IMR-90 (cell line): ENCODE data around the gene ABTB2. TPM values are rescaled to one million over a fixed set of nuclear protein-coding genes. Genes with fewer than 3 reads are reported as not detected.

ENCODE experiments used
- ATAC-seq: fragments of 200-7000 bp; cut with Tn5 transposase; 2 replicates; pipeline ENCODE4 v1.9.1; 2020; ENCODE audit warnings: low read depth, mild to moderate bottlenecking, moderate library complexity
- BruUV-seq: library from RNA; stranded (reverse); fragments of 400-500 nt; replicated peaks from 2 replicates; lab custom pipeline; 2021; lab: Mats Ljungman, UMichigan
- CTCF ChIA-PET: fragments of 300-600 bp; formaldehyde crosslinking; extraction: SDS; loops from one replicate; lab custom pipeline; 2021; ENCODE audit warnings: antibody characterized with exemption; lab: Yijun Ruan, JAX
- POLR2A ChIA-PET: fragments of 300-600 bp; sonication (Branson Sonifier 250); formaldehyde crosslinking; loops from one replicate; lab custom pipeline; 2022; ENCODE audit warnings: antibody characterized with exemption; ENCODE audit not compliant: unreplicated experiment; lab: Charles Lee
- DNase-seq: peaks from one replicate; pipeline ENCODE4 v3.0.0; 2013
- H2AFZ ChIP-seq: replicated peaks from 2 replicates; pipeline ENCODE3; 2013; ENCODE audit warnings: low read length, mild to moderate bottlenecking; ENCODE audit not compliant: poor library complexity
- H2AK5ac ChIP-seq: 2 replicates; pipeline ENCODE4 v1.6.1; 2013; ENCODE audit warnings: low read depth, low read length, inconsistent platforms
- H2AK9ac ChIP-seq: replicated peaks from 2 replicates; pipeline ENCODE3; 2013; ENCODE audit warnings: mild to moderate bottlenecking, low read depth, low read length, moderate library complexity; ENCODE audit not compliant: poor library complexity
- H2BK120ac ChIP-seq: 2 replicates; pipeline ENCODE4 v1.6.1; 2013; ENCODE audit warnings: low read depth, low read length, inconsistent platforms
- H2BK15ac ChIP-seq: 3 replicates; pipeline ENCODE4 v1.6.1; 2013; ENCODE audit warnings: low read depth, low read length, inconsistent platforms
- H2BK20ac ChIP-seq: 2 replicates; pipeline ENCODE4 v1.6.1; 2013; ENCODE audit warnings: low read depth, mild to moderate bottlenecking, inconsistent platforms, low read length, moderate library complexity
- H2BK5ac ChIP-seq: 2 replicates; pipeline ENCODE4 v1.6.1; 2013; ENCODE audit warnings: mild to moderate bottlenecking, low read depth, low read length, inconsistent platforms; ENCODE audit not compliant: poor library complexity, severe bottlenecking
- H3K14ac ChIP-seq: replicated peaks from 2 replicates; pipeline ENCODE4 v1.6.1; 2013; ENCODE audit warnings: low read depth, low read length, inconsistent platforms
- H3K18ac ChIP-seq: 2 replicates; pipeline ENCODE4 v1.6.1; 2013; ENCODE audit warnings: low read depth, low read length, control low read depth
- H3K23ac ChIP-seq: 2 replicates; pipeline ENCODE4 v1.6.1; 2013; ENCODE audit warnings: low read depth, low read length, inconsistent platforms
- H3K27ac ChIP-seq: 2 replicates; pipeline ENCODE4 v1.5.1; 2013; ENCODE audit warnings: mild to moderate bottlenecking, control low read depth, low read length; ENCODE audit not compliant: insufficient read depth
- H3K27me3 ChIP-seq: 2 replicates; pipeline ENCODE4 v1.6.1; 2013; ENCODE audit warnings: low read length; ENCODE audit not compliant: control insufficient read depth, insufficient read depth
- H3K36me3 ChIP-seq: 2 replicates; pipeline ENCODE4 v1.6.1; 2013; ENCODE audit warnings: low read length, mixed read lengths; ENCODE audit not compliant: control insufficient read depth, insufficient read depth
- H3K4ac ChIP-seq: 2 replicates; pipeline ENCODE4 v1.6.1; 2013; ENCODE audit warnings: low read depth, low read length, inconsistent platforms
- H3K4me1 ChIP-seq: 2 replicates; pipeline ENCODE4 v1.6.1; 2013; ENCODE audit warnings: low read length, mixed read lengths; ENCODE audit not compliant: control insufficient read depth, insufficient read depth
- H3K4me2 ChIP-seq: 2 replicates; pipeline ENCODE4 v1.6.1; 2013; ENCODE audit warnings: low read depth, mild to moderate bottlenecking, control low read depth, low read length, moderate library complexity
- H3K4me3 ChIP-seq: 2 replicates; pipeline ENCODE4 v1.5.1; 2013; ENCODE audit warnings: low read depth, mild to moderate bottlenecking, control low read depth, low read length, moderate library complexity; ENCODE audit not compliant: insufficient read depth
- H3K56ac ChIP-seq: 2 replicates; pipeline ENCODE4 v1.6.1; 2013; ENCODE audit warnings: low read length, inconsistent platforms; ENCODE audit not compliant: insufficient read depth; ENCODE audit errors: extremely low read depth
- H3K79me1 ChIP-seq, 2 experiments: 2 replicates each; pipeline ENCODE4 v1.6.1; 2013; ENCODE audit warnings: low read length in 2 of 2, inconsistent platforms in 1 of 2, low read depth in 1 of 2
- H3K9ac ChIP-seq: 2 replicates; pipeline ENCODE4 v1.6.1; 2013; ENCODE audit warnings: low read depth, low read length, control low read depth
- H3K9me1 ChIP-seq: 2 replicates; pipeline ENCODE4 v1.6.1; 2013; ENCODE audit warnings: low read length, inconsistent platforms; ENCODE audit not compliant: insufficient read depth
- H3K9me3 ChIP-seq: 2 replicates; pipeline ENCODE4 v1.6.1; 2013; ENCODE audit warnings: low read length; ENCODE audit not compliant: control insufficient read depth, insufficient read depth
- H4K20me1 ChIP-seq: 2 replicates; pipeline ENCODE4 v1.6.1; 2013; ENCODE audit warnings: low read length, inconsistent platforms; ENCODE audit not compliant: insufficient read depth
- H4K5ac ChIP-seq: 2 replicates; pipeline ENCODE4 v1.6.1; 2013; ENCODE audit warnings: mild to moderate bottlenecking, low read depth, low read length, control low read depth
- H4K8ac ChIP-seq, 2 experiments: 2 replicates each; pipeline ENCODE4 v1.6.1; 2013; ENCODE audit warnings: low read depth in 2 of 2, low read length in 2 of 2, control low read depth in 1 of 2, inconsistent platforms in 1 of 2
- H4K91ac ChIP-seq: 2 replicates; pipeline ENCODE4 v1.6.1; 2013; ENCODE audit warnings: low read depth, low read length, inconsistent platforms; ENCODE audit not compliant: insufficient read depth
- CEBPB ChIP-seq: IDR thresholded peaks from 2 replicates; pipeline ENCODE4 v1.6.1; 2012; ENCODE audit warnings: low read depth, low read length, improper control_type of control experiment
- FOS ChIP-seq: fragments of 150-350 bp; IDR thresholded peaks from 2 replicates; pipeline ENCODE4 v1.6.1; 2016; ENCODE audit warnings: low read depth, low read length
- USF2 ChIP-seq: fragments of 150-350 bp; IDR thresholded peaks from 2 replicates; pipeline ENCODE4 v1.6.1; 2017; ENCODE audit warnings: mild to moderate bottlenecking, antibody characterized with exemption, low read length, low read depth
- WGBS, 2 experiments: methylation state at CpG; one replicate each; pipeline versions ENCODE4 v1.1.5 to v1.1.7; 2013; ENCODE audit warnings: missing lambda C conversion rate in 2 of 2; ENCODE audit not compliant: insufficient read length in 1 of 2; ENCODE audit errors: extremely low coverage in 2 of 2; 5-methylcytosine and 5-hydroxymethylcytosine counted together
- dilution Hi-C: fragments of 300-500 bp; cut with HindIII; formaldehyde crosslinking; loops from one replicate; pipeline ENCODE4 v1.14.3; 2018; ENCODE audit warnings: low sequenced_read_pairs; ENCODE audit not compliant: unreplicated experiment
- in situ Hi-C: fragments of 300-500 bp; cut with MboI; formaldehyde crosslinking; loops from 3 replicates; pipeline ENCODE4 v1.14.3; 2019; ENCODE audit warnings: low sequenced_read_pairs, inconsistent platforms, mixed read lengths
- intact Hi-C: fragments of 100-400 bp; cut with micrococcal nuclease; formaldehyde crosslinking; loops from 2 replicates; pipeline ENCODE4 v1.10.0; 2022
- polyA plus RNA-seq, 3 experiments: library from polyadenylated mRNA; depleted of rRNA; stranded (reverse); fragments of >200 nt; gene quantifications; 2 replicates each; pipeline ENCODE4 v1.2.3, GENCODE V29; 2012; ENCODE audit warnings: low replicate concordance in 1 of 3
- total RNA-seq: library from RNA; depleted of rRNA; stranded (reverse); fragments of >200 nt; gene quantifications from 2 replicates; pipeline ENCODE4 v1.2.3, GENCODE V29; 2012
- TF ChIP-seq, protein P1 (sequence below): fragments of 150-350 bp; IDR thresholded peaks from 2 replicates; pipeline ENCODE4 v1.6.1; 2016; ENCODE audit warnings: low read depth, mild to moderate bottlenecking, low read length, moderate library complexity, borderline replicate concordance

Gene ABTB2
- total and polyA plus RNA-seq, 2 of the 4 experiments (the other 2 are of a cell fraction), result 0.18 to 2.0 TPM

DNA sequence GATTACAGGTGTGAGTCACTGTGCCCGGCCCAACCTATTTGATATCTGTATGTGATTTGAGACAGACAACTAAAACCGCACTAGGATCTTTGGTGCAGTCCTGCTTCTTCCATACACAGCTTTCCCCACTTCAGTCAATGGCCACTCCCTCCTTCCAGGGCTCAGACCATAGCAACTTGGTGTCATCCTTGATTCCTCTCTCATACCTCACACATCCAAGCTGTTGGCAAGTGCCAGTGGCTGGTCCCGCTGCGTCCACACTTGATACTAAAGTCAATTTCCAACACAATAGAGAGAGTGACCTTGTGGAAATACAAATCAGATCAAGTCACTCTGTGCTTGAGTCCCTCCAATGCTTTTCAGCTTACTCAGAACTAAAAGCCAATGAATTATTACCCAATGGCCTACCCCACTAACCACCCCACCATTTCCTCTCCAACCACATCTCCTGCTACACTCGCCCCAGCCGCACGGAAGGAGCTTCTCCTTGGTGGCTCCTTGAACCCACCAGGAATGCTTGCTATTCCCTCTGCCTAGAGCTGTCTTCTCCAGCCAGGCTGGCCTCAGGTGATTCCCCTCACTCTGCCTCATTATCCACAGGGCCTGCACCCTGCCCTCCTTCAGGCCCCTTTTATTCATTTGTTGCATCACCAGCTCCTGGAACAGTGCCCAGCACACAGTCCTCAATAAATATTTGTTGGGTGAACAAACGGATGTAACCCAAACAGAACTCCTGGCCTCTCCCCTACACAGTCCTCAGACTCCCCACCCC lies 12.9 kb downstream of the ABTB2 start:
- H4K8ac ChIP-seq, result peak overlapping the region in 1 of 2 experiments; percentile 26; a peak in 1 of 4 replicates
- no peak overlapping the region for H3K27ac ChIP-seq
- no peaks in the 10 kb centered on the region for H3K36me3 ChIP-seq
- H2BK120ac ChIP-seq, result peak overlapping the region; percentile 52
- ATAC-seq, result peak; percentile 39
- ChIA-PET POLR2A (no interaction called here), CTCF (interaction anchor here (0.6 to 2.5 kb wide), 3 partner anchors 9 to 171 kb away, joined by 3 to 14 read pairs (median 3); no protein-coding TSS in a partner anchor)
- 40% methylated on average over 2 of the region's 8 CpGs; no CpG with 5 or more reads in 1 of the 2 experiments for whole genome bisulfite sequencing, 2 experiments
- 0 out of 2 replicates have a peak overlapping the region, but pooled peaks have one; percentile 43 for H3K23ac ChIP-seq
- H3K9me3 ChIP-seq, result no peaks in the 10 kb centered on the region
- peak; percentile 66 for DNase-seq
- peaks cover 8% of the 10 kb centered on the region for H3K27me3 ChIP-seq
- H3K56ac ChIP-seq, result no peak overlapping the region
- peak overlapping the region; percentile 68 for H3K4ac ChIP-seq
- H2AK5ac ChIP-seq, result peak overlapping the region; percentile 85; the same call in 1 of the 2 replicates
- H3K14ac ChIP-seq, result peak overlapping the region; percentile 74; the same call in 1 of the 2 replicates
- H2BK5ac ChIP-seq, result no peak overlapping the region
- H3K18ac ChIP-seq, result peak overlapping the region; percentile 43; the same call in 1 of the 2 replicates
- peaks cover 39% of the 10 kb centered on the region for H3K9me1 ChIP-seq
- 0 out of 2 replicates have a peak overlapping the region, but pooled peaks have one; percentile 46 for H4K5ac ChIP-seq
- dilution Hi-C loops (loop anchor here (25.0 kb wide), 1 partner anchor 158 kb away; no protein-coding TSS in a partner anchor), in situ Hi-C loops (no loop called here), intact Hi-C loops (no loop called here)
- H3K4me1 ChIP-seq, result peaks cover 27% of the 10 kb centered on the region
- no peak overlapping the region for H3K4me3 ChIP-seq
- no TSS peak for BruUV-seq
- peaks cover 10% of the 10 kb centered on the region; the same call in 1 of the 2 replicates for H4K20me1 ChIP-seq
- H4K91ac ChIP-seq, result 0 out of 2 replicates have a peak overlapping the region, but pooled peaks have one; percentile 35
- no peaks in the 10 kb centered on the region for H3K79me1 ChIP-seq
- no peak overlapping the region for H3K9ac ChIP-seq
- H2AK9ac ChIP-seq, result no peak overlapping the region
- H2BK20ac ChIP-seq, result peak overlapping the region; percentile 18; the same call in 1 of the 2 replicates
- H3K4me2 ChIP-seq, result no peak overlapping the region
- peak; percentile 77 for TF ChIP-seq CEBPB
- TF ChIP-seq USF2, result 0 out of 2 replicates have a peak, but pooled peaks have one; percentile 4
- no peak for TF ChIP-seq FOS
- TF ChIP-seq, protein P1, sequence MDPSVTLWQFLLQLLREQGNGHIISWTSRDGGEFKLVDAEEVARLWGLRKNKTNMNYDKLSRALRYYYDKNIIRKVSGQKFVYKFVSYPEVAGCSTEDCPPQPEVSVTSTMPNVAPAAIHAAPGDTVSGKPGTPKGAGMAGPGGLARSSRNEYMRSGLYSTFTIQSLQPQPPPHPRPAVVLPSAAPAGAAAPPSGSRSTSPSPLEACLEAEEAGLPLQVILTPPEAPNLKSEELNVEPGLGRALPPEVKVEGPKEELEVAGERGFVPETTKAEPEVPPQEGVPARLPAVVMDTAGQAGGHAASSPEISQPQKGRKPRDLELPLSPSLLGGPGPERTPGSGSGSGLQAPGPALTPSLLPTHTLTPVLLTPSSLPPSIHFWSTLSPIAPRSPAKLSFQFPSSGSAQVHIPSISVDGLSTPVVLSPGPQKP, result no peak
- H2BK15ac ChIP-seq, result peak overlapping the region; percentile 64; the same call in 1 of the 3 replicates
- peak overlapping the region; percentile 57 for H2AFZ ChIP-seq
